Measurements from ENCODE around the gene TSPAN9. TPM values are rescaled to one million over a fixed set of nuclear protein-coding genes. Genes with fewer than 3 reads are reported as not detected.

The TSPAN9 gene
- total RNA-seq, 1 donor from 2014 or later: 81.2 TPM

DNA sequence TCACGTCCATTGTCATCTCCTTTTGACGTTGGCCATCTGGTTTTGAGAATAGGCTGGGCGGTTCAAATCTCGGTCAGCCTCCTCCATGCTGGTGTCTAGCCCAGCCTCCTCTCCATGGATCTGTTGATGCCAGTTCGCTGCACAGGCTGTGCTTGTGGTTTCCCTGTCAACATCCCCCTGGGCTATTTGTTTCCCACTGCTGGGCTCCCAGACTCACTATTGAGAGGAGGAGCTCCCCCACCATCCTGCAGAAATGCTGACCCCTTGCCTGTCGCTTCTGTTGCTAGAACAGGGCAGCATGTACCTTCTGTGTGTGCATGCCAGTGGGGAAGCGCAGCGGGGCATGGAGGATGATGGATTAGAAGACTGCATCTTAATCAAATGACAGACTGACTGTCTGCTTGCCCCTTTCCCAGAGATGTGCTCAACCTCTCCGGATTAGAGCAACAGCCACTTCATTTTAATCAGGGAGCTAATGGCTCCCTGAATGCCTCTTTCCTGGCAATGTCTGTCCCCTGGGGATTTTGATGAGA is 170.5 kb downstream of the TSPAN9 start:
- TF ChIP-seq, protein P1, sequence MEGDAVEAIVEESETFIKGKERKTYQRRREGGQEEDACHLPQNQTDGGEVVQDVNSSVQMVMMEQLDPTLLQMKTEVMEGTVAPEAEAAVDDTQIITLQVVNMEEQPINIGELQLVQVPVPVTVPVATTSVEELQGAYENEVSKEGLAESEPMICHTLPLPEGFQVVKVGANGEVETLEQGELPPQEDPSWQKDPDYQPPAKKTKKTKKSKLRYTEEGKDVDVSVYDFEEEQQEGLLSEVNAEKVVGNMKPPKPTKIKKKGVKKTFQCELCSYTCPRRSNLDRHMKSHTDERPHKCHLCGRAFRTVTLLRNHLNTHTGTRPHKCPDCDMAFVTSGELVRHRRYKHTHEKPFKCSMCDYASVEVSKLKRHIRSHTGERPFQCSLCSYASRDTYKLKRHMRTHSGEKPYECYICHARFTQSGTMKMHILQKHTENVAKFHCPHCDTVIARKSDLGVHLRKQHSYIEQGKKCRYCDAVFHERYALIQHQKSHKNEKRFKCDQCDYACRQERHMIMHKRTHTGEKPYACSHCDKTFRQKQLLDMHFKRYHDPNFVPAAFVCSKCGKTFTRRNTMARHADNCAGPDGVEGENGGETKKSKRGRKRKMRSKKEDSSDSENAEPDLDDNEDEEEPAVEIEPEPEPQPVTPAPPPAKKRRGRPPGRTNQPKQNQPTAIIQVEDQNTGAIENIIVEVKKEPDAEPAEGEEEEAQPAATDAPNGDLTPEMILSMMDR (IDR thresholded peaks at IDR 0.05): no peak
- DNase-seq (no peak), ATAC-seq (no peak)
- H3K9me3 ChIP-seq: no peaks in the 10 kb centered on the region
- peaks cover 21% of the 10 kb centered on the region for H3K4me1 ChIP-seq
- no peak overlapping the region for H3K4me3 ChIP-seq
- no peak overlapping the region for H3K27ac ChIP-seq
- intact Hi-C loops (cut with DNase I): no loop called here
- H3K36me3 ChIP-seq: no peaks in the 10 kb centered on the region
- no peaks in the 10 kb centered on the region for H3K27me3 ChIP-seq

DNA sequence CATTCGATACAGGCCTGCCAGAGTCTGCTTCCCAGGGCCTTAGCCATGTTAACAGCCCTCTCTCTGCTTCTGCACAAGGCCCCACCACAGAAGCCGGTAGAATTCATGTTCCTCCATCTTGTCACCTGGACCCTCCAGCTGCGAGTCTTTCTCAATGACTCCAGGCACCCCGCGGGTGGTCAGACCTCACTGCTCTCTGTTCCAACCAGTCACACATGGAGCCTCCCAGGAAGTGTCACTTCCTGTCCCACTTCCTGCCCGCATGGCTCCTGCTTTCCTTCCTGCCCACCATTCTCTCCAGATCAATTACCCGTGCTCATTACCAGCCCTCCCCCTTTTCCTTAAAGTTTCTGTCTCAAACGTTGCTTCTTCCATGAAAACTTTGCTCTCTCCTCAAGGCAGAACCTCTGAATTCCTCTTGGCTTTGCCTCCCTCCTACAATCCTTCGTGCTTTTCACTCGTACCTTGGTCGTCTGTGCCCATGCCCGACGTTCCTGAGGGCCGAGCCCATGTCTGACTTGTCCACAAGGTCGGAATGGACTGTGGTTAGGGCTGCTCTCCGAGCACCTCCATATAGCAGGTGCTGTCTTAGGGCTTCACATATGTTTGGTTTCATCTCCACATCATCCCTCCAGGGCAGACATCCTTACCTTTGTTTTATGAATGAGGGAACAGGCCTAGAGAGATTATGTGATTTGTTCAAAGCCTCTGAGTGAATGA is 172.1 kb downstream of the TSPAN9 start:
- DNase-seq (no peak), ATAC-seq (no peak)
- H3K9me3 ChIP-seq: no peaks in the 10 kb centered on the region
- H3K27ac ChIP-seq: no peak overlapping the region
- intact Hi-C loops (cut with DNase I): no loop called here
- H3K27me3 ChIP-seq: no peaks in the 10 kb centered on the region
- H3K4me3 ChIP-seq: no peak overlapping the region
- peaks cover 24% of the 10 kb centered on the region for H3K4me1 ChIP-seq
- H3K36me3 ChIP-seq: no peaks in the 10 kb centered on the region
- TF ChIP-seq, protein P1 (IDR thresholded peaks at IDR 0.05): no peak

DNA sequence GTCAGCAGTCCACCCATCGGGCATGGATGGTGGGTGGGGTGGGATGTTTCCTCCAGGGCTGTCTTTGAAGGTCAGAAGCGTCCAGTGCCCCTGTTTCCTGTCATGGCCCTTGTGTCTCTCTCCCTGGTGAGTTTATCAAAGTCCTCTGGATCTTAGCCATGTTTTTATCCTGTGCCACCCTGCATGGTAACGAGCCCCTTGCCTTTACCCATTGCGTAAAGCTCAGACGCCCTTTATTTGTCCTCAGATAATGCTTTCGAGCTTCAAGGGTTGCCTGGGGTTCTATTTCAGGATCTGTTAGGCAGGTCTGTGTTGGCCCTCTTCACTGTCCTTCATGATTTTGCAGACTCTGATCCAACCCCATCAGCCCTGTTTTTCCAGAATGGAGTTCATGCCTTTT is 172.9 kb downstream of the TSPAN9 start:
- no peaks in the 10 kb centered on the region for H3K27me3 ChIP-seq
- TF ChIP-seq, protein P1 (IDR thresholded peaks at IDR 0.05): no peak
- no peaks in the 10 kb centered on the region for H3K36me3 ChIP-seq
- intact Hi-C loops (cut with DNase I): no loop called here
- no peak overlapping the region for H3K27ac ChIP-seq
- H3K9me3 ChIP-seq: no peaks in the 10 kb centered on the region
- DNase-seq (no peak), ATAC-seq (no peak)
- no peak overlapping the region for H3K4me3 ChIP-seq
- H3K4me1 ChIP-seq: peaks cover 27% of the 10 kb centered on the region

DNA sequence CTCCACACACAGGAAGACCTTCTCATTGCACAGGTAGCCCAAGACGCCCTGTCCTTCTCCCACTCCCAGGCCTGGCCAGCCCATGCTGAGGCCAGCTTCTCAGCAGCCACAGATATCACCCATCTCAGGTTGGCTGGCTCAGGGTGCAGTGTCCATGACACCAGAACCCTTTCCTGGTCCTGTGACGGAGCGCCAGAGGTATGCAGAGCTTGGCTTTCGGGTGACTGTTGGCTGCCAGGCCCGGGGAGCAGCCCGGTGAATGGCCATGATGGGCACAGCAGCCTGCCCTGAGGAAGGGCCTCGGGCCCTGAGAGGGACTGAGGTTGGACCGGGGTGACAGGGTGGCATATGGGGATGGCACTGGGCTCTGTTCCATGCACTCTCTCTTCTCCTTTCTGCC is 173.4 kb downstream of the TSPAN9 start:
- H3K27me3 ChIP-seq: no peaks in the 10 kb centered on the region
- ATAC-seq (no peak), DNase-seq (no peak)
- H3K4me3 ChIP-seq: no peak overlapping the region
- no peak overlapping the region for H3K27ac ChIP-seq
- intact Hi-C loops (cut with DNase I): no loop called here
- peaks cover 27% of the 10 kb centered on the region for H3K4me1 ChIP-seq
- H3K9me3 ChIP-seq: no peaks in the 10 kb centered on the region
- TF ChIP-seq, protein P1 (IDR thresholded peaks at IDR 0.05): no peak
- no peaks in the 10 kb centered on the region for H3K36me3 ChIP-seq

DNA sequence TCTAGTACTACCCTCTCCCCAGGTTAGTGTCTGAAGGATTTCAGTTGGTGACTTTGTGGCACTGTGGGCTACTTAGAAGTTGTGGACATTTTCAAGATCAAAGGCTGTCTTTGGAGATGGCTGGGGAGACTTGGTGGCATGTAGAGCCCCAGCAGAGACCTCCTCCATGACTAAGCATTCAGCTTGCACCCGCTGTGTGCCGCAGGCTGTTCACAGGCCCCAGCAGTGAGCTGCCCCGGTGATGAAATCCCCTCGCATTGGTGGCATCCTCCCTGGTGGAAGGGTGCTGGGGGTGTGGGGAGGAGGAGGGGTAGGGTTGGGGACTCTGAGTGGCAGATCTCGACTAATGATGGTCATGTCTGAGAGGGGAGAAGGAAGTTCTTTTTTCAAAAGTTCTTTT is 173.9 kb downstream of the TSPAN9 start:
- DNase-seq (no peak), ATAC-seq (no peak)
- intact Hi-C loops (cut with DNase I): no loop called here
- Histone ChIP-seq H3K9me3 (no peaks in the 10 kb centered on the region), H3K36me3 (no peaks in the 10 kb centered on the region), H3K27ac (no peak overlapping the region), H3K27me3 (no peaks in the 10 kb centered on the region), H3K4me1 (peaks cover 27% of the 10 kb centered on the region), H3K4me3 (no peak overlapping the region)
- TF ChIP-seq, protein P1 (IDR thresholded peaks at IDR 0.05): no peak

Data from upper lobe of right lung (tissue), 1 donor.